GM21737 (cell line): ENCODE data around the gene KCNH8.
"Not testable (repeated sequence)": the region's sequence is repeated elsewhere in the genome, so short reads cannot be mapped to it uniquely, and the experiment has no call there.

Experiments
- ATAC-seq: cut with Tn5 transposase; IDR thresholded peaks from one replicate; pipeline ENCODE4 v1.9.1; 2021; ENCODE audit warnings: mild to moderate bottlenecking, moderate library complexity; ENCODE audit not compliant: unreplicated experiment

KCNH8 gene

DNA sequence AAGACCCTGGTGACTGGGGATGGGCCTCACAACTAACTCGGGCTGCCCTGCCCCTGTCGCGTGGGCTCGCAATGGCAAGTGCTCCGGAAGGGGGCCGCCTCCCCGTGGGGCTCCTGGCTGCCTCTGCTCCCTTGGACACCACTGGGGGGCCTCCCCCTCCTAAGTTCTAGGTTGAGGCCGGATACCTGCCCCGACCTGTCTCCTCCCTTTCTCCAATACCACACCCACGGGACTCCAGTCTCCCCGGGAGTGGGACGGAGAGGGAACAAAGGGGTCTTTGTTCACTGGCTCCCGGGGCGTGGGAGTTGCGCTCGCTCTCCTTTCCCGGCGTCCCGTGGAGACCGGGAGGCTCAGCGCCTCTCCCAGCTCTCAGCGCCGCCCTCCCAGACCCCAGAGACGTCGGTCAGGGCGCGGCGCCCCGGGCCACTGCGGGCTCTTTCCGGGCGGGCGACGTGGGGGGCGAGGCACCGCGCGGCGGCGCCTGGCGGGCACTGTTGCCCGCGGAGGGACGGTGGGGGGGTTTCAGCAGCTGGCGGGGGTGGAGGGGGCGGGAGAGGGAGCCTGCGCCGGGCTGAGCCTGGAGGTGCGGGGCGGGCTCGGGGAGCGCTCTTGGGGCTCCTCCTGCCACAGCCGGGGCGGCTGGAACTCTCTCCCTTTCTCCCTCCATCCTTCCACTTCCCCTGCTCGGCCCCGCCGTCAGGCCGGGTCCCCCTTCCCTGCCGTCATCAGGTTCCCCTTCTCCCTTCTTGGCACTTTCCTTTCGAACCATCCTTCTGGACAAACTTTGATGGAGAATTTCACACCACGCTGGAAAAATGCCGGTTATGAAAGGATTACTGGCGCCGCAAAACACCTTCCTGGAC lies at the start of gene KCNH8:
Gene KCNH8, plus strand, starts transcription at position 606 of the 863 bp plus-strand sequence. Its CDS starts 210 bp downstream, at position 816.
- ATAC-seq = no peak

DNA sequence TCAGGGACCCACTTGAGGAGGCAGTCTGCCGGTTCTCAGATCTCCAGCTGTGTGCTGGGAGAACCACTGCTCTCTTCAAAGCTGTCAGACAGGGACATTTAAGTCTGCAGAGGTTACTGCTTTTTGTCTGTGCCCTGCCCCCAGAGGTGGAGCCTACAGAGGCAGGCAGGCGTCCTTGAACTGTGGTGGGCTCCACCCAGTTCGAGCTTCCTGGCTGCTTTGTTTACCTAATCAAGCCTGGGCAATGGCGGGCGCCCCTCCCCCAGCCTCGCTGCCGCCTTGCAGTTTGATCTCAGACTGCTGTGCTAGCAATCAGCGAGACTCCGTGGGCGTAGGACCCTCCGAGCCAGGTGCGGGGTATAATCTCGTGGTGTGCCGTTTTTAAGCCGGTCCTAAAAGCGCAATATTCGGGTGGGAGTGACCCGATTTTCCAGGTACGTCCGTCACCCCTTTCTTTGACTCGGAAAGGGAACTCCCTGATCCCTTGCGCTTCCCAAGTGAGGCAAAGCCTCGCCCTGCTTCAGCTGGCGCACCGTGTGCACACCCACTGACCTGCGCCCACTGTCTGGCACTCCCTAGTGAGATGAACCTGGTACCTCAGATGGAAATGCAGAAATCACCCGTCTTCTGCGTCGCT lies 45.5 kb upstream of the KCNH8 start:
- not testable (repeated sequence) for ATAC-seq

DNA sequence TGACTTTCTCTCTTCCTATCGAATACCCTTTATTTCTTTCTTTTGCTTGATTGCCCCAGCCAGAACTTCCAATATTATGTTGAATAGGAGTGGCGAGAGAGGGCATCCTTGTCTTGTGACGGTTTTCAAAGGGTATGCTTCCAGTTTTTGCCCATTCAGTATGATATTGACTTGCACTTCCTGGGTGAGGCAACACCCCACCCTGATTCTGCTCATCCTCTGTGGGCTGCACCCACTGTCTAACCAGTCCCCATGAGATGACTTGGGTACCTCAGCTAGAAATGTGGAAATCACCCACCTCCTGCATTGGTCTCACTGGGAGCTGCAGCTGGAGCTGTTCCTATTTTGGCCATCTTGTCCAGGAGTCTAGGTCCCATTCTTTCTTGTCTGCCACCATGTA lies 44.8 kb upstream of the KCNH8 start:
- no peak for ATAC-seq

DNA sequence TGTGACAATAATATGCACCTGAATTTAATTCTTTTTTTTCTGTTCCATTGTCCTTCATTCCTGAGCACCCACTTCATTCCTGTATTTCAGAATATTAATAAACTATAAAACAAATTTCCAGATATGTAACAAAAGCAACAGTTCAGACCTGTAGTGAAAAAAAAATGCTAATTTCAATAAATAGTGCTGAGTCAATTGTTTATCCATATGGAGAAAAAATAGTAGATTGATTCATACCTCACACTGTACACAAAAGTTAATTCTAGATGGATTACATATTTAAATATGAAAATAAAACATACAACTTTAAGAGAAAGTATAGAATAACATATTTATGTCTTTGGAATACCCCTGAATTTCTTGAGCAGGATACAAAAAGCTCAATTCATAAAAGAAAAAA lies 43.9 kb upstream of the KCNH8 start:
- ATAC-seq = no peak

DNA sequence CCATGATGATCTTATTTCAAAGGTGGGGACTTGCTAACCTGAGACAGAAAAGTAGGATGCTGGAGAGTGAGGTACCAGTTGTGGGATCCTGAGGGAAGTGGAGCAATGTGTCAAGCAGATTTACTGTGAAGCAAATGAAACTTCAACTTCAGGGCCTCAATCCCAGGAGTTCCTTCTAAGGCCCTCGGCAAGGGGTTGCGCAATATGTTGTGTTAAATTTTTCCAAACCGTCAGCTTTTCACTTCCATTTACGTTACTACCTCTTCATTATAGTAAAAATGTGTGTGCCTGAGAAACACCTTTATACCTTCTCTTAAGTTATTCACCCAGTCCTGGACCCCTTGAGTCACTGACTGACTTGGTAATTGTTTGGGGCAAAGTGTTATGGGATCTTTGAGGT lies 42.5 kb upstream of the KCNH8 start:
- no peak for ATAC-seq

DNA sequence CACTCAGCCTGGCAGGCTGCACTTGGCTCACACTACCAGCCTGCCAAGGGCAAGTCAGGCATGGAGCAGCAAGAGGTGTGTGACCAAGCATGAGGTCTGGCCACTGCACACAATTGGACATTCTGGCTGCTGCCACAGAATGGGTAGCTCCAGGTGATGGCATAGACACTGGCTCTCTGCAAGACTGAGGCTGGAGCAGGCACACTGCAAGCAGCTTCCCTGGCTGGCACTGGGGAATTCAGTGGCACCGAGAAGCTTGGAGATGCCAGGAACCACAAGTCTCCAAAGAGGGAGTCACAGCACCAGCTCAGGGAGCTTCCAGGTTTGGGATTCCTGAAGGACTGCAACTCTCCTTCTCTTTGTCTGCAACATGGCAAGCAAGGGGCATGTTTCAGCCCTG lies 42.0 kb upstream of the KCNH8 start:
- ATAC-seq = no peak

DNA sequence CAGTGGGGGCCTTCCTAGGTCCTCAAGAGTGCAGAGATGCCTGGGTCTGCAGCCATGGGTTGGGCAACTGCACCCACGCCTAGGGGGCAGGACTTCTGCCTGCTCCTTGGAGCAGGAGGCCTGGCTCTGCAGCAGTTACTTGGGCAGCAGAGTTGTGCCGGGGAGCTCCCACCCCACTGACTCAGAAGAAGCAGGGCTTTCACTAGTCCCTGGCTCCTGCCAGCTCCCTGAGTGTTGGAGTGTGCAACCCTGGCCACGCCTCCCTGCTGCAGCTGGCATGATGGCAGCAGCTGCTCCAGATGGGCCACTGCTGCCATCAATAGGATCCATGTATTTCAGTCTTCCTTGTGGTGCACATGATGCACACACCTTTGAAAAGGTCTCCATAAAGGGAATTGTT lies 40.6 kb upstream of the KCNH8 start:
- ATAC-seq = no peak

DNA sequence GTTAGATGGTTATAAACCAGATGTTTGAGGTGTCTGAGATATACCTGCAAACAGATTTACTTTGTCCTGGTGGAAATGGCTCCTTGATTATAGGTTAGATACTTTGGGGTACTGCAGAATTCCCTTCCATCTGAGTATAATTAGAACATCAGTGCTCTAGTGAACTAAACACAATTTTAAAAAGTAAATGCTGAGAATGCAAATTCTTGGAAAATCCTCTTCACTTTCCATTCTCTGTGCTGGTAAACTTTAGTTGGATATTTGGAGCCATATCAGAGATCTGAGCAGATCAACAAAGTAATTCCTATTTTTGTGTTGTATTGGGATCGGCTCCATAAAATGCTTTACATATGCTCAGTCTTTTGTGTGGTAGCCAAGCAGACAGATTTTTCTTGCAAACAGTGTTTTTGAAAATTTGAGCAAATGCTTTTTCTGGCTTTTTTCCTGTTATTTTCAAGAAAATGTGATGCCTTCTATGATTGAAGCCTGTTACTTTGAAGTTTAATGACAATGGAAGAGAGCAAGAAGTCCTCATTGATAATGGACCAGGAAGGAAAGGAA lies 37.9 kb upstream of the KCNH8 start:
- ATAC-seq = no peak

DNA sequence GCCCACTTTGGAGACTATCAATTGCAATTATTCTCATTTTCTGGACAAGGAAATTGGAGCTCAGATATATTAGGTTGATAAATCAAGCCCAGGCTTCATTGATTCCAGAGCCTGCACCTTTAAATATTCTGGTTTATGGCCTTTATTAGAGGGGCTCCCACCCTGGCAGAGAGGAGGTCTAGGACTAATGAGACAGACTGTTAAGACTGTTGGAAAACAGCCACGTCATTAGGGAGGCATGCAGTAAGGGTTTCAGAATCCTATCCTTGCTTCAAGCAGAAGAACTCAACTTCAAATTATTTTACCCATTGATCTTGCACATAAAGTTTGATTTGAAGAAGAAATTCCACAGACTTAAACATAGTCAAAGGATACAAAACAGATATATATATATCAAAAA lies 33.8 kb upstream of the KCNH8 start:
- no peak for ATAC-seq

DNA sequence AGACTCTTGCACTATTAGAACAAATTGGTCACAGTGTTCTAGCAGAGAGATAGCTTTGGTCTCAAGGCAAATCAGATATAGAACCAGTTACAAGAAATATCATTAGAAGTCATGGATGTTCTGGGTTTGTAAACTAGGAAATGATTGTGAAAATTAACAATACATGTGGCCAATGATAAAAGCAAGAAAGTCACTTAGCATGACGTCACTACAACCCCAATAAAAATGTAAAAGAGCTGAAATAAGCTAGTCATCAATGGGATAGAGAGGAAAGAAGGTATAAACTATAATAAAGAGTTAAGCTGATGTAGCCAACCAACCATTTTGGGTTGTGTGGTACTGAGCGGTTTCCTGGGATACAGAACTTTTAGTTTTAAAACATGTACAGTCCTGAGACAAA lies 32.1 kb upstream of the KCNH8 start:
- ATAC-seq = no peak

DNA sequence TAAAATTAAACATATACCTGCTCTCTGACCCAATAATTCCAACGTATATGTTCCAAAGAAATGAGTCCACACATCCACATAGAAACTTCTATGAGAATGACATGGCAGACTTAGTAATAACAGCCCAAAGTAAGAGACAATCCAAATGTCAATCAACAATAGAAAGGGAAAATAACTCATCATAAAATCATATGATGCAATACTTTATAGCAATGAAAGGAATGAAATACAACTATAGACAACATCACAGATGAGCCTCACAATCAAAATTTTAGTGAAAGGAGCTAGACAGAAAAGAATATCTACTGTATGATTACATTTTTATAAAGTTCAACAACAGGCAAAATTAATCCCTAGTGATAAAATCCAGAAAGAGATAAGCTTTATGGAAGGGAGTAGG lies 23.6 kb upstream of the KCNH8 start:
- ATAC-seq = no peak

DNA sequence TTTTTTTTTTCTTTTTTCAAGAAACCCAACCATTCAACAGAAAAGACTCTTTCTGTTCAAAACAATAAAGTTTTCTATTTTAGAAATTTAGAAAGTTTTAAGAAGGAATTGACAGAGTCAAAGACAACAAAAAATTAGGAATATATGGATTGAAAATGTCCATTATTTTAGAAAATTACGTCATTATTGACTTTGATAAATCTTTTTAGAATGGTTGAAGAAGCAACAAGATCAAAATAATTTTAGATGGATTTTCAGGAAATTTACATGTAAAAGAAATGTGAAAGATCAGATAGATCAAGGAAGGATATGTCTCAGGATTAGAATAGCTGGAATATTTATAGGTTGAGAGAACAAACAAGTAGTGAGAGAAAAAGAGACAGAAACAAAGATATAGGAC lies 8.4 kb upstream of the KCNH8 start:
- no peak for ATAC-seq

DNA sequence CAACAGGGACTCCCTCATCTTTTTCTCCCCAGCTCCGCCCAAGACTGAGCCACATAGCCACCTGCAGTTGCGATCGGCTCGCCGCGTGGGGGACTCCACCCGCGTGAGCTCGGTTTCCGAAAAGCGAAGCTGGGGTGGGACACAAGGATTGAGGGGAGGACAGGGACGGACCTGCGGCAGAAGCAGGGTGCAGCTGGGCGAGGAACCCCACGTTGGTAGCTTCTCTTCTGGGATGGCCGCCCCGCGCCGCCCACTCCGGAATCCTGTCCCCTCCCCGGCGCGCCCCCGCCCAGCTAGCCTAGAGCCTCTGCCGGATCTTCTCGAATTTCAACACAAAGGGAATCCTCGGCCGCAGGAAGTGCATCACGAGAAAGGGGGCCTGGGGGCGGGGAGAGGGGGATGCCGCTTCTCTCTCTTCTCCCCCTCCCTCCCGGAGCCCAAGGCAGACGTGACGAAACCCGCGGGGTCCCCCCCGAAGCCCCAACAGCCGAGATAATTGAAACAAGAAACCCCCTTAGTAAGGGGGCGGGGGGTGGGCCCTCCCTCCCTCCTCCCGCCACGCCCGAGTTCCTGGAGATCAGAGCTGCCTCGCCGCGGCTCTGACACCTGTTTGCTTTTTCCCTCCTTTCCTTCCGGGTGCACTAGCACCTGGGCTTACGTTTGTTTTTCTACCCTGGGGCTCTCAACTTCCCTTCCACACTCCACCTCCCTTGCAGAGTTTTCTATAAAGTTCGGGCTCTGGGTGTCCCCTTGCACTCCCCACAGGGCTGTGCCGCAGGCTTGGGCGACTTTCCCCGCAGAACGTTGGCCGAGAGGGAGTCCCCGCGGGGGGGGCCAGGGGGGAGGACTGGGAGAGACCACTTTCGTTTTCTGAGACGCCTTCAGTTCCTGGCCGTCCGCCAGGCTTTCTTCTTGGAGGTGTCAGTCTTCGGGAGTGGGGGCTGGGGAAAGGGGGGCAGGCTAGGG lies 1.3 kb upstream of the KCNH8 start:
- peak; percentile 60 for ATAC-seq

DNA sequence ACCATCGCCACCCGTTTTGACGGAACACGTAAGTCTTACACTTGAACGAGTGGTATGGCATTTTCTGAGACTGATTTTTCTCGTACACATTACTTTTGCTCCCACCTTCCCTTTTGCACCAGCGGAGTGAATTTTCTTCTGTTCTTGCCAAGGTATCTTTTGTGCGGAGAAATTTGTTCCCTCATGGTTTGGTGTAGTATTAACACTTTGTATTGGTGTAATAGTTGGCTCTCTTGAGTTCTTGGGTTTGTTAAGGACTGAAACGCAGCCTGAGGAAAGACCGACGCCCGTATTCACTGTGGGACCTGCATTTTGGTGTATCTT lies 420 bp downstream of the KCNH8 start:
- no peak for ATAC-seq

DNA sequence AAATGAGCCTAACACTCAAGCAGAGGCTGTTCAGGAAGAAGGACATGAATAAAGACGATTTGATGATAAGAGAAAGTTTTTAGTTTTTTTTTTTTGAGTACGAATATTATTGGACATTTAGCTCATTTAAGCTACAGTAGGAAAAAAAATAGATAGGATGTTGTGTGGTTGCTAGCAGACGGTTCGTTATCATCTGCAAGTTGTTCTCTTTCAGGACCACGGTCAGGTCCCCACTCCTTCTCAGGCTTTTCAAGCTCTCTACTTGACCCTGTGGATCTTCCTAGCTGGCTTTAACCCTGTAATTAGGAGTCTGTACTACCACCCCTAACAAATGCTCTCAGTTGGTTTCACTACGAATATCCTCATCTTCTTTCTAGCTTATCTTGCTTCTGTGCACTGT lies 1.1 kb downstream of the KCNH8 start:
- no peak for ATAC-seq

DNA sequence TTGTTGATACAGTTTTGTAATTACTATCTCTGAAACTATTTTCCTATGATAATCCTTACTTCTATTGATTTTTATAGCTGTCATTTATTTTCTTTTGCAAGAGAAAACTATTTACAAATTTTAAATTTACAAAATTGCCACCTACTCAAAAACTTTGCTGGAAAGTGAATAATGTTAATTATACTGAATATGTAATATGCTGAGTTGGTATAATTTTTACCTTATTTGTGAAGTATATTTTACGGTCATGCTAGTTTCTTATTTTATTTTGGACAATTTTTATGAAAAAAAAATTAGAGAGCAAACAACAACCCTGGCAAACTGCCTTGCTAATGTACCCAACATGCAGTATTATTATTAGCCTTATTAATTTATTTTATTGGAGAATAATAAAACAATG lies 2.9 kb downstream of the KCNH8 start:
- ATAC-seq = no peak

DNA sequence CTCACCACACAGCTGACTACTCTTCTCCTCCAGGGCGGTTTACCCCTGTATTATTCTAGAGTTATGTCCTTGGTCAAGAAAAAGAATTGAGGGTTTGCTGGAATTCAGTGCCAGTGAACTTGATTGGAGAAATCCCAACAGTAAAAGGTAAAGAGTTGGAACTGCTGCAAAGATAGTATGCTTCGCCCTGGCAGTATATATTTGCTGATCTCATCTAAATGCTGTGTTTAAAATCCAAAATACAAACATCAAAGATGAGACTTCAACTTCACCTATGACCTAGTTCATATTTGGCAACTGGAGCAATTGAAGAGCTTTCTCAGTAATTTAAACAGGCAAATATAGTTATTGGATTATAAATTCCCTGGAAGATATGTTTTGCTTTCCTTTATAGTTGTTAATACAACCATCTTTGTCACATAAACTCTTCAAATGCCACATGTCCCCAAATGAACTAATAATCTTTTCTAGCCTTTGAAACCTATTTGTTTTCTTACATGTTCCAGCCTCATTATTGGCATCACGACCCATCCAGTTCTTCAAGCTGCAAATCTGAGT lies 6.5 kb downstream of the KCNH8 start:
- no peak for ATAC-seq

DNA sequence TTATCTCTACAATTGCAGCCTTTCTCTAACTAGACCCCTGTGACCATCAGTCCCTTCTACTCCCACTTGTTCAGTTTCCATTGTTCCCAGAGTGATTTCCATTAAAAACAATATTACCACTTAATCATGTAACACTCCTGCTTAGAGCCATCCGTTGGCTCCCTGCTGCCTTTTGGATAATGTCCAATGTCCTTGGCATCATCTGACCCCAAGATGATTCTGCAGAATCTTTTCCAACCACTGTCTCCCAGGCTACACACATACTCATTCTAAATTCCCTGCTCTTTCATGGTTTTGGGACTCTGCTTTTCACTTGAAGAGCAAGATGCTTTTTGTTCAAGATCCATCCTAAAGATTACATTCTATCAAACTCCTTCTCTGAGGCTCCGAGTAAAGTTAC lies 7.1 kb downstream of the KCNH8 start:
- ATAC-seq = no peak

DNA sequence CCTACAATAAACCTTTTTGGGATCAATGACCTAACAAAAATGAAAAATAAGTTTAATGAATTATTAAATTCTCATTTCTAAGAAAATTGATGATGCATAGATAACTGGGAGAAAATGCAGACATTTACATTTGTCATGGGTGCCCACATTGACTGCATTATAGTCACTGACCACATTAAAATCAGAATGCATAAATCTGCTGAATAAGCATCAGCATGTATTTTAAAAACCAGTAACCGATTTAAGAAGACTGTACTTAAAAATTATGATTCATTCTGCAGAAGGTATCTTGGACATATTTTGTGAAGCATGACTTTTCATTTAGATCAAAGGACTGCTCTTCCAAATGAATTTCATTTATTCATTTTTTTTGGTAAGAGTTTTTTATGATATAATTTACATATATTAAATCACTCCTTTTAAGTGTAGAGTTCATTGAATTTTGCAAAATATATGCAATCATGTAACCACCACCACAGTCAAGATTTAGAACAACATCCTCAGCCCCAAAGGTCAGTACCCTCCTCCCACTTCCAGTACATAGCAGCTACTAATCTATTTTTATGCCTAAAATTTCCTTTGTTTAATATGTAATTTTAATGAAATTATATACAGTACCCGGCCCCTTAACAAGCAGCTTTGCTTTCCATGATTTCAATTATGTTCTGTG lies 11.8 kb downstream of the KCNH8 start:
- ATAC-seq = no peak

DNA sequence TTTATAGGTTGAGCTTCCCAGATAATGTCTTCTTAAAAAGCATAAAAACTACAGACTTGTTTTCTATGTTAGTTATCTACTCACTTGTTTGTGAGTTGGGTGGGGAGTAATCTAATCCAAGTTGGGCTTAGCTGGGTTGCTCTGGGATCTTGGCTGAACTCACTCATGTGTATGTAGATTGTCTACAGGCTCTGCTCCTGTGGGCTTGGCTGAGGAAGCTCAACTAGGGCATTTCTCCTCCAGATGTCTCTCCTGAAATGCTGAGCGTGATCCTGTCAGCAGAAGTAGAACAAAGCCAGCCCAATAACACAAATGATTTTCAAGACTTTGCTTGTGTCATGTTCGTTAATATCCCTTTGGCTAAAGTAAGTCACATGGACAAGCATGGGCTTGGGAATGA lies 17.3 kb downstream of the KCNH8 start:
- no peak for ATAC-seq
